Measurements from ENCODE around the gene FBP2.
"Not testable (repeated sequence)": the region's sequence is repeated elsewhere in the genome, so short reads cannot be mapped to it uniquely, and the experiment has no call there.

The FBP2 gene

DNA sequence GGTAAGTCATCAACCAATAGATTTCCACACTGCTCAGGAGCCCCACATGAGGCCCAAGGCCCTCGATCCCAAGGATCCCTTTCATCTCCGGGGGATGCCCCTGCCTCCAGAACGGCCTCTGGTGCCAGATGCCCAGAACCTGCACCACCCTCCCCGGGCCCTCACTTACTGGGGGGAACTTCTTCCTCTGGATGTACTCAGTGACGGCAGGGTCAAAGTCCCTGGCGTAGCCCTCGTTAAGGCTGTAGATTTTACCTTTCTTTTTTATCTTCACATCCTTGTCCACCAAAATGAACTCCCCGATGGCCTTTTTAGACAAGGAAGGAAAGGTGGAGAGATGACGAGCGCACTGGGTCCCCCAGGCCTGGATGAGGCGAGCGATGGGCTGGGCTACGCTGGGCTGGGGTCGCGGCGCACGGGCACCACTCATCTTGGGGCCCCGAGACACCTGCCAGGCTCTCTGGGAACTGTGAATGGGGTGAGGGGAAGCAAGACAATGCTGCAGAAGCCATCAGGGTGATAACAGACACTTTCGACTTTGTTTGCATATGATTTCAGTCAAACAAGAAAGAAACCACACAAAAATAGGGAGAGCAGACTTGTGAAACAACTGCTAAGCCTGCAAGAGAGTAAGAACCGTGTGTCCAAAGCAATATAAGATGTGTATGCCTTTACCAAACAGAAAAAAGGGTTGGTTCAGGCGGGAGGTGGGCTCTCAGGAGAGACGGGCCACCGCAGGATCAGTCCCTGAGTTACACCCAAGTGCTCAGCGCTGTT lies 13.2 kb upstream of the FBP2 start:
- DNase-seq (ENCODE audit: low read depth) = no peak

DNA sequence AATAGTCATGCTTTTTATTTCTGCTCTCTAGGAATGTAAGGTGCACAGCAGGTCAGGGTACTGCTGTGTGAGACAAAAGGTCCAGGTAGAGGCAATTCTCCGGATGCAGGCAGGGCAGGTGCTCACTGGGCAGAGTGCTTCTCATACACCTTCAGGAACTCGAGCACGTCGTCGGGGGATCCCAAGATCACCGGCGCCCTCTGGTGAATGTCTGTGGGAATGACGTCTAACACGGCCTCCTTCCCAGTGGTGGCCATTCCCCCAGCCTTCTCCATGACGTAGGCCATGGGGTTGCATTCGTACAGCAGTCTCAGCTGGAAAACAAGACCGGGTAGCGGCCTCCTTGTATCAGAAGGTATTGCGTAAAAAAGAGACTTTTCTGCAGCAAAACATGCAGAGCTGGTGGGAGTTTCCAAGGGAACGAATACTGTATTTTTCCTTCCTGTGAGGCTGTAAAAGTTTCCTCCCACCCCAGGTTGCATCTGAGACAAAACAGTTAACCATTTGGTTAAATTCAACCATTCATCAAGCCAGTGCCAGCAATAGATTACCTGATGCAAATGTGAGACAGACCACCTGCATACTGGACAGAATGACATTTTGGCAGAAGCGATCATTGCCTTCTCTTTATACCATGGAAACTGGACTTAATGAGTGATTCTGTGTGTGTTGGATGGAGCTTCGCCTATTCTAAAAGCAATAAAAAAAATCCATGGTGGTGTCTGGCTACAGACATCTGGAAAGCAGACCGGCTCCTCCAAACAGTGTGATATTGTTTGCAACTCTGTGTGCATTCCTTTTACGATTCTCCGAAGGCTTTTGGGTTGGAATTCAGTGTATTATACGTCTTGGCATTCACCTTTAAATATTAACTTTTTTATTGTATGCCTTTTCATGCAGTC lies 9.9 kb upstream of the FBP2 start:
- peak; percentile 86 for DNase-seq (ENCODE audit: low read depth)

DNA sequence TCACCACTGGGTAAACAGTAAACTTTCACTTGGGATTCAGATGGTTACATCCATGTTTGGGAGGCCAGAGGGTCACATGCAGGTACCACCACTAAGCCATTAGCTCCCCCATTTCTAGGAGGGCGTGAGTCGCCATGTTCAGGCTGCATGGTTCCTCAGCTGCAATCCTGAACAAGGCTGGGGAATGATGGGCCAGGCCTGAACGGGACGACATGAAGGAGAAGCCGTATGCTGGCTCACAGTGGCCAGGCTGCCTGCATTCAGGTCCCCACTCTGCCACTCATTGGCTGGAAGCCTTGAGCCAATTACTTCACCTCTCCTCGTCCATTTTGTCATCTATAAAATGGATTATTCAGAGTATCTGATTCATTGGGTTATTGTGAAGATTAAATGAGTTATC lies 9.0 kb upstream of the FBP2 start:
- DNase-seq (ENCODE audit: low read depth) = no peak

DNA sequence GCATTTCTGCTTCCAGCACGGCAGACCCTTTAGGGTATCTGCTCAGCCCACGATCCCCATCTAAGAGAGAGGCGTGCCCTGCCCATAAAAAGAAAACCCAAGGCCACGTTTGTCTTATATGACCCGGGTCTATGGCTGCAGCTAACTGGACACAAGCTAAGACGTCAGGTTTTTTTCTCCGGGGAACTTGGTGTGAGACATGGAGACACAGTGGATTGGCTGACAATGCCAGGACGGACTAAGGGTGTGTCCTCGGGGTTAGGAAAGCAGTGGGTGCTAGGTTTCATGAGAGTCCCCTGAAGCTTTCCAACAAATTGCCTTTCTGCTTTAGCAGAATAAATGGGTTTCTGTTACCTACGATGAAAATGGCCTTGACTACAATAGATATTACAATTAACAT lies 7.1 kb upstream of the FBP2 start:
- no peak for DNase-seq (ENCODE audit: low read depth)

DNA sequence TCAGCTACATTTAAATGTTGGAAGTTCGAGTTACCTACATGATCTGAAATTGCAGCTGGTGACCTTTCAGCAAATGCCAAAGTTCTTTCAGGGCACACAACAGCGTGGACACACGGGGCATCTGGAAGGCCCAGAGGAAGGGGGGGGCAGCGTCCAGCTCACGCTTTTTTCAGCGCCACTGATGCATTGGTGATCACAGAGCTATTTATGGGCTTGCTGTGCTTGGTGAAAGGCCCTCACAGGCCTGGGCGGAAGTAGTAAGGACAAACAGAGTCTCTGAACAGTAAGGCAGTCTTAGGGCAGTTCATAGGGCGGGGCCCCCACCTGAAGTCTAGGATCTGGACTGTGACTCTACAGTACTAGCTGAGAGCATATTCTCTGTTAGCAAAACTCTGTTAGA lies 6.6 kb upstream of the FBP2 start:
- DNase-seq (ENCODE audit: low read depth) = no peak

DNA sequence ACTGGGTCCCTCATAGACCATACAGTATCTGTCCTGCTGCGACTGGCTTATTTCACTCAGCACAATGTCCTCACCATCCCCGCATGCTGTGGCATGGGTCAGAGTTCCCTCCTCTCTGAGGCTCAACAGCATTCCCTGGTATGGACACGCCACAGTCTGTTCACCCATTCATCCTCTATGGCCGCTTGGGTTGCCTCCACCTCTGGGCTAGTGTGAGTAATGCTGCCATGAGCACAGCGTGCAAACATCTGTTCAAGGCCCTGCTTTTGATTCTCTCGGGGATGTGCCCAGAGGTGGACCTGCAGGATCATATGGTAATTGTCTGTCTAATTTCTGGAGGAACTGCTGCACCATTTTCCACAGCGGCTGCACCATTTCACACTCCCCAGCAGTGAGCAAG lies 5.5 kb upstream of the FBP2 start:
- DNase-seq (ENCODE audit: low read depth) = no peak

DNA sequence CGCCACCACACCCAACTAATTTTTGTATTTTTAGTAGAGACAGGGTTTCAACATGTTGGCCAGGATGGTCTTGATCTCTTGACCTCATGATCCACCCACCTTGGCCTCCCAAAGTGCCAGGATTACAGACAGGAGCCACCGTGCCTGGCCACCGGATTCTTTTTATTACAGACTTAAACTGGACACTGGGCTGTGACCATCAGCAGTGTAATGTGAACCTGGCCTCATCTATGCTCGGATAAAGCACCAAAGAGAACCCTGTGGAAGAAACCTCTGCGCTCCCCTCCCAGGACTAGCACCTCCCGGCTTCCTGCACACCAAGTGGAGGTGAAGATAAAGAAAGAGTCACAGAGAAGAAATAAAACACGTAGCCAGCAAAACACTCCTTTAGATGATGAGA lies 941 bp downstream of the FBP2 start:
- not testable (repeated sequence) for DNase-seq (ENCODE audit: low read depth)

DNA sequence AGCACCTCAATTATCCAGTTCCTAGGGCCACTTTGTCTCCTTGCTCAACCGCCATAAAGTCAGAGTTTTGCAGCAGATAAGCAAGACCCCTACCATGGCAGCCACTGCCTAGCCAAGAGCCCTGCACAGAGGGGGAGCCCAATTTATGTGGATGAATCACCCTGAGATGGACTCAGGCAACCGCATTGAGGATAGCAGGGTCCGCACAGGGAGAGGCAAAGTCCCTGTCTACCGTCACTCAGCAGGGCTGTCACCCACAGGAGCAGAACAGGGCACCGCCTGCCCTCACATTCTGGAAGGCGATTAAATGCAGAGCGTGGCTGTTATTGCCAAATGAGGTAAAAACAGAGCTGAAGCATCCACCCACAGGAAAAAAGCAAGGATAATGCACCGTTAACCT lies 1.7 kb downstream of the FBP2 start:
- DNase-seq (ENCODE audit: low read depth) = no peak

DNA sequence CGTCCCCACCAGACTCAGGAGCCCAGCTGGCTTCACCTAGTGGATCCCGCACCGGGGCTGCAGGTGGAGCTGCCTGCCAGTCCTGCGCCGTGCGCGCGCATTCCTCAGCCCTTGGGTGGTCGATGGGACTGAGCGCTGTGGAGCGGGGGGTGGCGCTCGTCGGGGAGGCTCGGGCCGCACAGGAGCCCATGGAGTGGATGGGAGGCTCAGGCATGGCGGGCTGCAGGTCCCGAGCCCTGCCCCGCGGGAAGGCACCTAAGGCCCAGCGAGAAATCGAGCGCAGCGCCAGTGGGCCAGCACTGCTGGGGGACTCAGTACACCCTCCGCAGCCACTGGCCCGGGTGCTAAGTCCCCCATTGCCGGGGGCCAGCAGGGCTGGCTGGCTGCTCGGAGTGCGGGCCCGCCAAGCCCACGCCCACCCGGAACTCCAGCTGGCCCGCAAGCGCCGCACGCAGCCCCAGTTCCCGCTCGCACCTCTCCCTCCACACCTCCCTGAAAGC lies 2.5 kb downstream of the FBP2 start:
- DNase-seq (ENCODE audit: low read depth) = not testable (repeated sequence)

DNA sequence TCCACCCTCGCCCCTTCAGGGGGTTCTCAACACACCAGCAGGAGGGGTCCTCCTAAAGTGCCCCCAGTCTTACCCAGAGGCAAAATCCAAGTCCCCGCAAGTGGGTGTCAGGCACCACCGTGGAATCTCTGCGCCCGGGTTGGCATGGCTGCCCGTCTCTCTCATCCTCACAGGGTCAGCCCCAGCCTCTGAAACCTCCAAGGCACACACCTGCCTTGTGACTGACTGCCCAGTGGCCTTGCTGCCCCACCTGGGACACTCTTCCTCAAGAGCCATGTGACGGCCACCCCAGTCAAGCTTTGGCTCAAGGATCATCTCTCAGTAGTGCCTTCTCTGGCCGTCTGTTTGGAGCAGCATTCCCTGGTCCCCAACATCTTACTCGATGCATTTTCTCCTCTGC lies 4.9 kb downstream of the FBP2 start:
- no peak for DNase-seq (ENCODE audit: low read depth)

DNA sequence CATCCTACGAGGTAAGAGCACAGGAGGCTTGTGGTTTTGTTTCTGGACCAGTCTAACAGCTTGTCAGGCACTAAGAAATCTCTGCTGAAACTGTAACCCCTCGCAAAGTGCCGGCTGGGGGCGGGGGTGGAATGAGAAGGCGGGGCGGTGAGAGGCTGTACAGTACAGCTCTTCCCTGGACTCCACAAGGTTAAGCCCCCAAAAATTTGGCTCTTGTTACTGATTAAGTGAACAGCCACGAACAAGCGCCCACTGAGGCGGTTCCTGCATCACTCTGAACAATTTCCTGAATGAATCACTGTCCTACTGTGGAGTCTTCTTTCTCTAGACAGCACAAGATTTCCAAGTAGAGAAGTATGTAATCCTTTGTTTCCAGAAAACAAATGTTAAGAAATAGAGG lies 6.8 kb downstream of the FBP2 start:
- DNase-seq (ENCODE audit: low read depth) = peak; percentile 64

DNA sequence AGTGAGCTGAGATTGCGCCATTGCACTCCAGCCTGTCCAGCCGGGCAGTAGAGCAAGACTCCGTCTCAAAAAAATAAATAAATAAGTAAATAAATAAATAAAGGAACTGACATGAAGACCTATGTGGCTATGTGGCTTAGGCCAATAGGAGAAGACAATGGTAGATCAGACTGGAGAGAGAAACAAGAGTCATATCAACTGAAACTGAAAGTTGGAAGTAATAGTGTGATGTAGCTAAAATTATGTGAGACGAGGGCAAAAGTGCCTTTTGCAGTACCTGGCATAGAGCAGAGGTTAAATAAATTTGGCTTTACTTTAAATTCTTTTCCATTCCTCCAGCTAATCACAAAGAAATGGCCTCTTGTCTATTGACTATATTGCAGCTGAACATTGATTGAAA lies 7.3 kb downstream of the FBP2 start:
- DNase-seq (ENCODE audit: low read depth) = peak; percentile 21

DNA sequence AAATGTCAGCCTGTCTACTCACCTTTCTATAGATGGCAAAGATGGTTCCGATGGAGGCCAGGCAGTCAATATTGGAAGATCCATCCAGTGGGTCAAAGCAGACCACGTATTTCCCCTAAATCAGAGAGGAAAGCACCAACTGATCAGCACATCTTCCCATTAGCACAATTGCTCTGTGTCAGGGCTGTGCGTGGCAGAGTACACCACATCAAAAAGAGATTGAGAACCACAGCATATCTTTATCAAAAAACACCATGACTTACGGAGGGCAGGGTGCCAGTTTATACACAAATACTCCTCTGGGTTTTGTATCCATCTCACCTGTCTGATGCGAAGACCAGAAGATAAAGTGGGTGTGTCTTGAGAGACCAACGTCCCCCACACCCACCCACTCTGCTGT lies 9.1 kb downstream of the FBP2 start:
- DNase-seq (ENCODE audit: low read depth) = no peak

DNA sequence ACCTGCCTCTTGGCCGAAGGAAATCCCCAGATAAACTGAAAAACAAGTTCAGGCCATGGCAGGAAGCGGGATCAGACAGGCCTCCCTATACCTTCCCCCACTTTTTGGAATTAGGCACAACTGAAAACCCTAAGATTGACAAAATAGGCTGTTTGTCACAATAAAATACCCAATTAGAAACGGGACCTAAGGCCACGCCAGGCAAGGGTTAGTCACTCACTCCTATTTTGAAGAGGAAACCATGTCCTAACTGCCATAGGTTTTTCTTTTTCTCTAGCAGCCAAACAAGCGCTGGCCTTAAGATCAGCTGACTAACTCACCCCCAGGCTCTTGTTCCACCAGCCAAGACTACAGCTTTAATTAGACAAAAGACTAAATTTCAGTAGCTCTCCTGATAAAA lies 11.9 kb downstream of the FBP2 start:
- DNase-seq (ENCODE audit: low read depth) = no peak

DNA sequence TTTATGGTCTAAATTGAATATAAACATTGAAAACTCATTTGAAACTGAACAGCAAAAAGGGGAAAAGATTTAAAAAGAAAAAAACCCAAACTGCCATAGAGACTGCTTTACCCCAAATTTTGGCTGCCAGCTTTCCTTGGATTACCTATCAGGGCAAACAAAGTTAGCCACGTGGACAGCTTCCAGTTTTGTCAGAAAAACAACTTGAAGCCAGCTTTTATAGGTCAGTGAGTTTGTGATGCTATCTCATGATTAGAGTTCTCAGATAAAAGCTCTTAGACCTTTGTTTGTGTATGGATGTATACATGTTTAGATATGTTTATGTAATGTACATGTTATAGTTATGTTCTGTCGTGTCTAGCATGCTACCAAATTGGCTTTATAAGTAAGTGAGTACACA lies 16.1 kb downstream of the FBP2 start:
- DNase-seq (ENCODE audit: low read depth) = no peak

DNA sequence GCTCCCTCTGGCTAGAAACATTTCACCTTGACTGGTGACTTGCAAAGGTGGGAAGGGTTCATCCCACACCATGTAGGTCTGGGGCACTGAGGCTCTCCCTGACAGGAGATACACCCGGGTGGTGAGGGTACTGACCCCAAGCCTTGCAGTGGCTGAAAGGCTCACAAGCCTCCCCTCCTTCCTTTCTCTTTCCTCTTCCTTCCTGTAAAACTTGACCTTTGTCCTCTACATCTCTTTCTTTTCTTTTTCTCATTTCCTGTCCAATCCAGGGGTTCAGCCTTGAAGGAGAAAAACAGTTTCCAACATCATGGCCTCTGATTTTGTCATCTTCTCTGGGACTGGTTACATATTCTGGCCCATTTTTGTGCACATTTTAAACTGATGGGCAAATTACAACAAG lies 16.6 kb downstream of the FBP2 start:
- DNase-seq (ENCODE audit: low read depth) = no peak

DNA sequence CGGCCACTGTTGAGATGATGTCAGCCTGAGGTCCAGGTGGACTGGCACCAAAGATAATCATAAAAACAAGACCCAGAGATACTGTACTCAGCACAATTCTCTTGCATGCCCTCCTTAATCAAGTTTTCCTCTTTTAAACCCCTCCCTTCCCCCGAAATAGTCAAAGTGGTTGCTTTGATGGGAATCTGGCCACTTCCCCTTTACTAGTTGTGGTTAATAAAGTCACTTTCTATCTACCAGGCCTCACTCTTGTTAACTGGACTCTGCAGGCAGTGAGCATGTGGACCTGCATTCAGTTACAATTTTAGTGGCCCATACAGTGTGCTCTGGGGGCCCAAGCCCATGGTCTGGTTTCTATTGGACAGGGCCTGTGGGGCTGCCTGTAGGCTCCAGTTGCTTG lies 17.5 kb downstream of the FBP2 start:
- no peak for DNase-seq (ENCODE audit: low read depth)

DNA sequence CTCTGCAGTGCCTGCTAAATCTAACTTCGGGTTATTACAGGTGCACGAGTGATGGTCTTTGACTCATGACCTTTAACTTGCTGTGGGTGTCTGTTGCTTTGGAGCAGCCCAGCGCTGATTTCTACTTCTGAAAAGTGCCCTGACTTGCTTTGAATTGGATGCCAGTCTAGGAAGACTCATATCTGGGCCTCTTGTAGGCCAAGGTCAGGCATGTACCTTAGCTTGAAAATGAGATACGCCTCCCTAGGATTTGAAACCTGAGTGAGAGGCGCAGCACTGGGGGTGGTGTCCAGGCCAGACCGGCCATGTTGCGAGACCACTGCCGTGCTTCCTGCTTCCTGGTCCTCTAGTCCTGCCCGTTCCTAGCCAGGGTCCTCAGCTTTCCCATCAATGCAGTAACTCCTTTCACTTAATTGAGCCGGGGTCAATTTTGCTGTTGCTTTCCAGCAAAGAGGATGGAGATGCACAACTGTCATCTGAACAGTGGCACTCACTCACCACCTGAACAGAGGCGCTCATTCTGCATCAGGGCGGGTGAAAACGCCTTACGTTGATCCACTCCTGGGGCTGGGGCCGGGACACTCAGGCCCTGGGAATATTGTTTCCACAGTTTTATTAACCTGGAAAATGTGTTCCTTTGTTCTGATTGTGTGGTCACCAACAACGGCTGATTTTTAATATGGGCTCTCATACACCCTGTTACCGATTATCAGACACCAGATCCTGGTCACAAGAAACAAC lies 24.5 kb downstream of the FBP2 start:
- no peak for DNase-seq (ENCODE audit: low read depth)

DNA sequence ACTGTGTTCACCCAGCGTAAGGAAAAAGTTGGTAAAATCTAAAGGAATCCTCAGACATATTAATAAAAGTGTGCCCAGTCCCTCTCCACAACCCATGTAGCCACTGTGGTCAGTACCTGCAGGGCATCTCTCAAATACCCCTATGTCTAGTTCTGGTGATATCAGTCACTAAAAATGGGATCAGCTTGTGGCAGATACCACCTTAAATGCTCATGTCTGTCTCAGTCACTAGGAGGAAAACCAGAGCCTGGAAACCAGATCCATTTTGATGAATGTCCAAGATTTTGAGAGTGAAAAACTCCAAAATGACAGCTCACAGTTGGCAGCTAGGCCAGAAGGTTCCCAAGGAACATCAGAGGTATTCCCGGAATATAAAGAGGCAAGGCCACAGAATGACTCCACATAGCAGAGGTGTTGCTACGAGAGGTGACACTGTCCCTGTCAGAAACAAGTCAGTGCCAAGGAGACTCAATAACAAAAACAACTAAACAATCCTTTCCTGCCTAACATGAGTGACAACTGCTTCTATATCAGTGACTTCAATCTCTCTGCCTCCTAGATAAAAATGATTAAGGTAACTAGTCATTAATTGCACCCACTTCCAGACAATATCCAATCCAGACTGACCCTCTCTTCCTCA lies 25.3 kb downstream of the FBP2 start:
- no peak for DNase-seq (ENCODE audit: low read depth)

DNA sequence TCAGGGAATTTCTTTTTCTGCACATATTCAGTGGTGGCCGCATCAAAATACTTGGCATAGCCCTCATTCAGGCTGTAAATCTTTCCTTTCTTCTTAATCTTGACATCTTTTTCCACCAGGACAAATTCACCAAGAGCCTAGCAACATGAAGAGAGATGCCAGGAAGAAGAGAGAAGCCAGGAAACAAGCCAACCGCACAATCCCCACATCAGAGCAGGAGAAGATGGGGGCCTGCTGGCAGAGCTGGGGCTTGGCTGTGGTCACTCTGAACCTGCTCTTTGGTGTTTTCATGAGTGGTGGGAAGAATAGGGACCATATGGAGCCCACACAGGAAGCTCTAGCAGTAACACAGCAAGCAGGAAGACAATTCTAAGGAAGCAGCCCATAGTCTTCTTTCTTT lies 26.4 kb downstream of the FBP2 start:
- no peak for DNase-seq (ENCODE audit: low read depth)

DNA sequence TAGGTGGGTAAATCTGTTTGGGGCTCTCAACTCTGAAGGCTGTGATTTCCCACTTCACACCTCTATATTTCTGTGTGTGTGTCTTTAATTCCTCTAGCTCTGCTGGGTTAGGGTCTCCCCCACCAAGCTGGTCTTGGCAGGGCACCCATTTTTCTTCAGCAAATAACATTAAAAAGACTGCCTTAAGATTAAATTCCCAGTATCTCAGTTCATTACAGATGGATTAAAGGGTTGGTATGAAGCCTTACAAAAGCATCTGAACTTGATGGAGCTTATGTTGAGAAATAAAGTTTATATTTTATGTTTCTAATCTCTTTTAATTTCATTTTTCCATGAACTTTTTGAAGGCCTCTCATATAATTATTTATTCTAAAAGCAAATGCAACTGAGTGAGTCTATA lies 27.1 kb downstream of the FBP2 start:
- DNase-seq (ENCODE audit: low read depth) = no peak

DNA sequence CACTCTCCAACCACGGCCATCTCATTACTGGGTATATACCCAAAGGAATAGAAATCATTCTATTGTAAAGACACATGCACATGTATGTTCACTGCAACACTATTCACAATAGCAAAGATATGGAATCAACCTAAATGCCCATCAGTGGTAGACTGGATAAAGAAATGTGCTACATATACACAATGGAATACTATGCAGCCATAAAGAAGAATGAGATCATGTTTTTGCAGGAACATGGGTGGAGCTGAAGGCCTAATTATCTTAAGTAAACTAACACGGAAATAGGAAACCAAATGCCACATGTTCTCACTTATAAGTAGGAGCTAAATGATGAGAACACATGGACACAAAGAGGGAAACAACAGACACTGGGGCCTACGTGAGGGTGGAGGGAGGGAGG lies 29.3 kb downstream of the FBP2 start:
- not testable (repeated sequence) for DNase-seq (ENCODE audit: low read depth)
